Ishikawa (cell line): ENCODE results near the gene LYRM4.

Experiments
- CEBPB ChIP-seq: IDR thresholded peaks from 2 replicates; pipeline ENCODE4 v1.6.1; 2012
- CREB1 ChIP-seq: IDR thresholded peaks from 2 replicates; pipeline ENCODE4 v1.6.1; 2012; ENCODE audit warnings: low read depth
- EGR1 ChIP-seq: IDR thresholded peaks from 2 replicates; pipeline ENCODE4 v1.6.1; 2012
- EP300 ChIP-seq: IDR thresholded peaks from 2 replicates; pipeline ENCODE4 v1.6.1; 2012; ENCODE audit warnings: borderline replicate concordance
- FOXM1 ChIP-seq: IDR thresholded peaks from 2 replicates; pipeline ENCODE4 v1.6.1; 2012; ENCODE audit warnings: low read depth, borderline replicate concordance
- NFIC ChIP-seq: IDR thresholded peaks from 2 replicates; pipeline ENCODE4 v1.6.1; 2012
- RAD21 ChIP-seq: IDR thresholded peaks from 2 replicates; pipeline ENCODE4 v1.6.1; 2012; ENCODE audit warnings: low read depth
- TAF1 ChIP-seq: IDR thresholded peaks from 2 replicates; pipeline ENCODE4 v1.6.1; 2012; ENCODE audit warnings: low read depth, mild to moderate bottlenecking
- TCF12 ChIP-seq: IDR thresholded peaks from 2 replicates; pipeline ENCODE4 v1.6.1; 2012; ENCODE audit warnings: low read depth
- TEAD4 ChIP-seq: IDR thresholded peaks from 2 replicates; pipeline ENCODE4 v1.6.1; 2012
- USF1 ChIP-seq: IDR thresholded peaks from 2 replicates; pipeline ENCODE4 v1.6.1; 2012
- YY1 ChIP-seq: IDR thresholded peaks from 2 replicates; pipeline ENCODE4 v1.6.1; 2012; ENCODE audit warnings: low read depth
- TF ChIP-seq, protein P1 (sequence below): IDR thresholded peaks from 2 replicates; pipeline ENCODE4 v1.6.1; 2012

The LYRM4 gene

GRCh38 chr6:5066456-5067093 is 194.2 kb downstream of the LYRM4 start:
- TF ChIP-seq, protein P1, sequence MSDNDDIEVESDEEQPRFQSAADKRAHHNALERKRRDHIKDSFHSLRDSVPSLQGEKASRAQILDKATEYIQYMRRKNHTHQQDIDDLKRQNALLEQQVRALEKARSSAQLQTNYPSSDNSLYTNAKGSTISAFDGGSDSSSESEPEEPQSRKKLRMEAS, result no peak
- no peak for TF ChIP-seq TCF12
- TF ChIP-seq CREB1, result no peak
- TF ChIP-seq USF1, result no peak
- TF ChIP-seq EGR1, result no peak
- no peak for TF ChIP-seq NFIC
- TF ChIP-seq CEBPB, result no peak
- no peak for TF ChIP-seq EP300

- no peak for TF ChIP-seq TCF12
- no peak for TF ChIP-seq TAF1
- TF ChIP-seq EGR1, result no peak
- TF ChIP-seq CREB1, result no peak
- TF ChIP-seq YY1, result no peak
Observed at GRCh38 chr6:5063617-5064016, 197.1 kb downstream of the LYRM4 start.

DNA sequence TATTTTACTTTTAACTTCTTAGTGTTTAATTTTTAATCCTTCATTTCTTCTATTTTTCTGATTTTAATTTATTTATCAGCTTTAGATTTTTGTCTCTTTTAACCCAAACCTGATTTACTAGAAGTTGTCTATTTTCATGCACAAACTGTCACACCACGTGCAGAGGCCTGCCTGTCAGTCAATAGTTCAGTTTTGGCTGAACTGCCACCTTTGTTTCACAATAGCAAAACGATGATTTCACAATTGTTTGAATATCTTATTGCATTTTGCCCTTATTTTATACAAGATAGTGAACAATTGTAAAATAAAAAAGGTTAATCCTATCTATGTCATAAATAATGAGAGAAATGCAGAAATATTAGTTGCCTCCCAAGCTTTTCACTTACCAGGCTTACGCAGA is 199.6 kb downstream of the LYRM4 start:
- TF ChIP-seq FOXM1, result no peak
- no peak for TF ChIP-seq EGR1
- no peak for TF ChIP-seq TCF12
- TF ChIP-seq, protein P1, result no peak
- no peak for TF ChIP-seq TEAD4
- TF ChIP-seq CEBPB, result no peak
- TF ChIP-seq EP300, result no peak
- TF ChIP-seq RAD21, result no peak
- TF ChIP-seq YY1, result no peak
- no peak for TF ChIP-seq TAF1
- TF ChIP-seq NFIC, result no peak
- no peak for TF ChIP-seq CREB1

- TF ChIP-seq EGR1 (no peak), FOXM1 (no peak), RAD21 (no peak), USF1 (no peak), CEBPB (no peak), CREB1 (no peak), TEAD4 (no peak), EP300 (no peak), NFIC (no peak), YY1 (no peak), TCF12 (no peak)
- TF ChIP-seq, protein P1, result no peak
Observed at GRCh38 chr6:5059036-5059896, 201.5 kb downstream of the LYRM4 start.
